Chondrocyte (in vitro differentiated cells): ENCODE results near the gene CEP131. TPM values are rescaled to one million over a fixed set of nuclear protein-coding genes. Genes with fewer than 3 reads are reported as not detected.

Experiments used
- DNase-seq: peaks from one replicate; pipeline ENCODE4 v3.0.0; 2021; ENCODE audit warnings: mixed read lengths, low spot score
- H3K27ac Mint-ChIP-seq: one replicate; pipeline ENCODE4 v1.8.0; 2021; ENCODE audit warnings: mild to moderate bottlenecking, moderate library complexity, mixed read lengths; ENCODE audit not compliant: unreplicated experiment
- H3K27me3 Mint-ChIP-seq: 2 replicates; pipeline ENCODE4 v1.8.0; 2021; ENCODE audit warnings: low read depth, mixed read lengths
- H3K36me3 Mint-ChIP-seq: 2 replicates; pipeline ENCODE4 v1.8.0; 2021; ENCODE audit warnings: low read depth, mixed read lengths
- H3K4me1 Mint-ChIP-seq: 2 replicates; pipeline ENCODE4 v1.8.0; 2021; ENCODE audit warnings: low read depth, mild to moderate bottlenecking, mixed read lengths
- H3K4me3 Mint-ChIP-seq: one replicate; pipeline ENCODE4 v1.8.0; 2021; ENCODE audit warnings: mild to moderate bottlenecking, moderate library complexity, mixed read lengths; ENCODE audit not compliant: unreplicated experiment
- H3K9me3 Mint-ChIP-seq: 2 replicates; pipeline ENCODE4 v1.8.0; 2021; ENCODE audit warnings: low read depth, mixed read lengths
- CTCF ChIP-seq: fragments of 200-600 bp; sonication (generic); IDR thresholded peaks from 2 replicates; pipeline ENCODE4 v1.5.0; 2021; ENCODE audit warnings: antibody characterized with exemption, mild to moderate bottlenecking, moderate library complexity
- total RNA-seq: library from RNA; stranded (reverse); gene quantifications from 3 replicates; pipeline ENCODE4 v1.2.1, GENCODE V29; 2021

CEP131 gene
- total RNA-seq, 1 donor from 2014 or later = 8.2 TPM

- no peak overlapping the region for H3K4me3 Mint-ChIP-seq
- no peak overlapping the region for H3K27ac Mint-ChIP-seq
- H3K9me3 Mint-ChIP-seq = no peaks in the 10 kb centered on the region
- TF ChIP-seq CTCF = no peak
- no peaks in the 10 kb centered on the region for H3K36me3 Mint-ChIP-seq
- DNase-seq = no peak
- no peaks in the 10 kb centered on the region for H3K4me1 Mint-ChIP-seq
- H3K27me3 Mint-ChIP-seq = peaks cover 4% of the 10 kb centered on the region
These were observed 82.7 kb downstream of the CEP131 start for GRCh38 chr17:81140018-81140417.

Other genes starting within 250 kb of the CEP131 start
- 27.6 to 33.0 TPM (median 28.4 TPM) in 3 replicates for gene CHMP6, start 231.1 kb downstream of the CEP131 start, total RNA-seq
- gene BAIAP2, start 187.8 kb downstream of the CEP131 start, total RNA-seq = 28.9 to 43.6 TPM (median 29.5 TPM) in 3 replicates
- not detected in 3 replicates for gene PVALEF, start 57.5 kb downstream of the CEP131 start, total RNA-seq
- 0.48 to 0.67 TPM (median 0.51 TPM) in 3 replicates for gene AATK, start 56.7 kb downstream of the CEP131 start, total RNA-seq
- 27.1 to 29.0 TPM (median 27.6 TPM) in 3 replicates for gene TEPSIN, start 16.1 kb upstream of the CEP131 start, total RNA-seq
- 36.1 to 58.9 TPM (median 39.7 TPM) in 3 replicates for gene NDUFAF8, start 16.4 kb upstream of the CEP131 start, total RNA-seq
- gene SLC38A10, start 72.3 kb upstream of the CEP131 start, total RNA-seq = 115 to 147 TPM (median 116 TPM) in 3 replicates
- gene BAHCC1, start 172.5 kb upstream of the CEP131 start, total RNA-seq = 20.6 to 32.3 TPM (median 22.7 TPM) in 3 replicates